ENCODE measurements around the gene HRH1.

GRCh38 chr3:11250902-11251806 lies 96.9 kb downstream of the HRH1 start:
- TF ChIP-seq, protein P1, sequence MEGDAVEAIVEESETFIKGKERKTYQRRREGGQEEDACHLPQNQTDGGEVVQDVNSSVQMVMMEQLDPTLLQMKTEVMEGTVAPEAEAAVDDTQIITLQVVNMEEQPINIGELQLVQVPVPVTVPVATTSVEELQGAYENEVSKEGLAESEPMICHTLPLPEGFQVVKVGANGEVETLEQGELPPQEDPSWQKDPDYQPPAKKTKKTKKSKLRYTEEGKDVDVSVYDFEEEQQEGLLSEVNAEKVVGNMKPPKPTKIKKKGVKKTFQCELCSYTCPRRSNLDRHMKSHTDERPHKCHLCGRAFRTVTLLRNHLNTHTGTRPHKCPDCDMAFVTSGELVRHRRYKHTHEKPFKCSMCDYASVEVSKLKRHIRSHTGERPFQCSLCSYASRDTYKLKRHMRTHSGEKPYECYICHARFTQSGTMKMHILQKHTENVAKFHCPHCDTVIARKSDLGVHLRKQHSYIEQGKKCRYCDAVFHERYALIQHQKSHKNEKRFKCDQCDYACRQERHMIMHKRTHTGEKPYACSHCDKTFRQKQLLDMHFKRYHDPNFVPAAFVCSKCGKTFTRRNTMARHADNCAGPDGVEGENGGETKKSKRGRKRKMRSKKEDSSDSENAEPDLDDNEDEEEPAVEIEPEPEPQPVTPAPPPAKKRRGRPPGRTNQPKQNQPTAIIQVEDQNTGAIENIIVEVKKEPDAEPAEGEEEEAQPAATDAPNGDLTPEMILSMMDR (IDR thresholded peaks at IDR 0.05; ENCODE audit: insufficient read depth, low read depth, low read length) = no peak
- no peak for TF ChIP-seq EZH2 (IDR thresholded peaks at IDR 0.05; ENCODE audit: insufficient read depth, low read length)

All from astrocyte (in vitro differentiated cells and primary cell).